GM12878 (cell line): ENCODE measurements around the gene NUP37. TPM values are rescaled to one million over a fixed set of nuclear protein-coding genes. Genes with fewer than 3 reads are reported as not detected.

ENCODE experiments used
- ATF7 ChIP-seq: fragments of 450-650 bp; IDR thresholded peaks from 2 replicates; pipeline ENCODE4 v1.6.1; 2016; ENCODE audit warnings: low read depth, mild to moderate bottlenecking
- CHD1 ChIP-seq: IDR thresholded peaks from 2 replicates; pipeline ENCODE4 v1.6.1; 2012; ENCODE audit warnings: low read depth, low read length, improper control_type of control experiment
- CREB1 ChIP-seq: IDR thresholded peaks from 2 replicates; pipeline ENCODE4 v1.6.1; 2012; ENCODE audit warnings: low read depth, mild to moderate bottlenecking, inconsistent platforms
- EP300 ChIP-seq, 2 experiments: fragments of 150-350 bp in 1 of 2; IDR thresholded peaks; 2 replicates each; pipeline ENCODE4 v1.6.1; 2011 to 2012; ENCODE audit warnings: low read depth in 2 of 2, low read length in 2 of 2, borderline replicate concordance in 1 of 2, improper control_type of control experiment in 1 of 2, inconsistent platforms in 1 of 2; ENCODE audit not compliant: control insufficient read depth in 1 of 2
- FOXM1 ChIP-seq: IDR thresholded peaks from 2 replicates; pipeline ENCODE4 v1.6.1; 2012; ENCODE audit warnings: low read depth, mild to moderate bottlenecking, inconsistent platforms, low read length, moderate library complexity
- GATAD2B ChIP-seq: fragments of 450-650 bp; conservative IDR thresholded peaks from 2 replicates; pipeline ENCODE4 v1.6.1; 2017; ENCODE audit warnings: low read depth, mild to moderate bottlenecking, moderate library complexity
- HDAC6 ChIP-seq: fragments of 200-600 bp; sonication (generic); IDR thresholded peaks from one replicate; pipeline ENCODE4 v1.8.0; 2017; ENCODE audit warnings: antibody characterized with exemption; ENCODE audit not compliant: unreplicated experiment
- HDGF ChIP-seq: fragments of 450-650 bp; IDR thresholded peaks from 2 replicates; pipeline ENCODE4 v1.6.1; 2016; ENCODE audit warnings: antibody characterized with exemption
- JUND ChIP-seq: IDR thresholded peaks from 2 replicates; pipeline ENCODE4 v1.6.1; 2012; ENCODE audit warnings: low read depth, mild to moderate bottlenecking, low read length, improper control_type of control experiment, moderate library complexity
- MTA3 ChIP-seq: IDR thresholded peaks from 2 replicates; pipeline ENCODE4 v1.6.1; 2012; ENCODE audit warnings: low read length, inconsistent platforms, borderline replicate concordance
- MYB ChIP-seq: fragments of 150-350 bp; IDR thresholded peaks from 2 replicates; pipeline ENCODE4 v1.6.1; 2014; ENCODE audit warnings: mild to moderate bottlenecking, low read depth, low read length, borderline replicate concordance
- NFIC ChIP-seq: IDR thresholded peaks from 2 replicates; pipeline ENCODE4 v1.6.1; 2012; ENCODE audit warnings: low read depth, mild to moderate bottlenecking, inconsistent platforms, low read length, moderate library complexity
- NR2F1 ChIP-seq: fragments of 450-650 bp; conservative IDR thresholded peaks from 2 replicates; pipeline ENCODE4 v1.6.1; 2017; ENCODE audit warnings: mild to moderate bottlenecking
- POLR2AphosphoS5 ChIP-seq: IDR thresholded peaks from 2 replicates; pipeline ENCODE4 v1.6.1; 2011; ENCODE audit warnings: mild to moderate bottlenecking, low read length, inconsistent platforms
- SIX5 ChIP-seq: IDR thresholded peaks from 2 replicates; pipeline ENCODE4 v1.6.1; 2011; ENCODE audit warnings: mild to moderate bottlenecking, low read depth, low read length, moderate library complexity; ENCODE audit not compliant: severe bottlenecking
- SP1 ChIP-seq: IDR thresholded peaks from one replicate; pipeline ENCODE4 v1.6.1; 2011; ENCODE audit warnings: low read depth, low read length
- ZBED1 ChIP-seq: IDR thresholded peaks from 2 replicates; pipeline ENCODE4 v1.6.1; 2016; ENCODE audit warnings: borderline replicate concordance
- ZNF622 ChIP-seq: fragments of 450-650 bp; IDR thresholded peaks from 2 replicates; pipeline ENCODE4 v1.6.1; 2017; ENCODE audit warnings: mild to moderate bottlenecking, inconsistent platforms
- polyA plus RNA-seq, 11 experiments: library from polyadenylated mRNA; depleted of rRNA in 4 of 11; unstranded in 6 of 11; stranded (reverse) in 5 of 11; fragments of >200 nt; fragmentation: Nextera tagmentation in 4 of 11; fragmentation: Illumina TruSeq in 1 of 11; extraction: Ambion mirVana in 4 of 11; extraction: Trizol in 1 of 11; gene quantifications; 1 replicate in 1 of 11; 2 replicates in 10 of 11; pipeline versions ENCODE4 v1.2.1 to v1.2.3, GENCODE V29; 2011 to 2016; ENCODE audit warnings: inconsistent platforms in 2 of 11, missing spikeins in 2 of 11, low read depth in 1 of 11
- total RNA-seq, 4 experiments: library from RNA; depleted of rRNA in 3 of 4; stranded (reverse); fragments of >200 nt in 3 of 4; fragmentation: Illumina TruSeq in 1 of 4; extraction: Trizol in 1 of 4; gene quantifications; 2 replicates each; pipeline versions ENCODE4 v1.2.1 to v1.2.3, GENCODE V29; 2013 to 2021
- TF ChIP-seq, protein P1 (sequence below): IDR thresholded peaks from 2 replicates; pipeline ENCODE4 v1.6.1; 2012; ENCODE audit warnings: mild to moderate bottlenecking, low read depth, low read length
- TF ChIP-seq, protein P2 (sequence below): IDR thresholded peaks from 2 replicates; pipeline ENCODE4 v1.6.1; 2012; ENCODE audit warnings: improper control_type of control experiment, low read depth, low read length; ENCODE audit not compliant: insufficient replicate concordance
- TF ChIP-seq, protein P3 (sequence below): IDR thresholded peaks from 2 replicates; pipeline ENCODE4 v1.6.1; 2012; ENCODE audit warnings: low read length, inconsistent platforms
- TF ChIP-seq, protein P4 (sequence below): fragments of 450-650 bp; IDR thresholded peaks from 2 replicates; pipeline ENCODE4 v1.6.1; 2014; ENCODE audit warnings: mild to moderate bottlenecking

NUP37 gene
- total and polyA plus RNA-seq, 10 of the 15 experiments (the other 5 are each of a cell fraction or from before 2014, with no cell fraction given), result 51.8 to 250 (median 99.6) TPM

DNA sequence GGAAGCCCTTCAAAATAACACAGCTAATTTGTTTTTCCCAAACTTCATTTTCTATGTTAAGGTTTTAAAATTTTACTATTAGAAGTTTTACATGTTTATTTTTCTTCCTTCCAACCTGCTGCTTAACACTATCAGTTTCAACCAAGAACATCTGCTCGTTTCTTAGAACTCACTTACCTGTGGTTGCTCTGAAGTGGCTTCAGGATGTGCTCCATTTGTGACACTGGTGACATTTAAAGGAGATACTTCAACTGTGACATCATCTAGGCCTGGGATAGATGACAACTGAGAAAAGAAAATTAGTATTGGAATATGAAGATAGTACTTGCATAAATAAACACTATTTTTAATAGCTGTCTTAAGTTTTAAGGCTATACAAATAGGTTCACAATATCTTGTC, 76.0 kb downstream of the NUP37 start (continued):
- TF ChIP-seq JUND (no peak), HDGF (no peak), SP1 (no peak), CREB1 (peak; percentile 76), MYB (no peak), ZBED1 (no peak), CHD1 (no peak), ZNF622 (no peak), ATF7 (peak; percentile 68), FOXM1 (no peak), NR2F1 (0 out of 2 replicates have a peak, but pooled peaks have one; percentile 31), EP300 (IDR thresholded peaks at IDR 0.05; ENCODE audit: borderline replicate concordance in 1 of 2, control insufficient read depth in 1 of 2, low read depth in 2 of 2, low read length in 2 of 2) (peak in 1 of 2 experiments; percentile 59; a peak in 2 of 4 replicates), POLR2AphosphoS5 (no peak), SIX5 (no peak), HDAC6 (no peak), MTA3 (no peak), NFIC (peak; percentile 40; the same call in 1 of the 2 replicates), GATAD2B (no peak)
- TF ChIP-seq, protein P1, sequence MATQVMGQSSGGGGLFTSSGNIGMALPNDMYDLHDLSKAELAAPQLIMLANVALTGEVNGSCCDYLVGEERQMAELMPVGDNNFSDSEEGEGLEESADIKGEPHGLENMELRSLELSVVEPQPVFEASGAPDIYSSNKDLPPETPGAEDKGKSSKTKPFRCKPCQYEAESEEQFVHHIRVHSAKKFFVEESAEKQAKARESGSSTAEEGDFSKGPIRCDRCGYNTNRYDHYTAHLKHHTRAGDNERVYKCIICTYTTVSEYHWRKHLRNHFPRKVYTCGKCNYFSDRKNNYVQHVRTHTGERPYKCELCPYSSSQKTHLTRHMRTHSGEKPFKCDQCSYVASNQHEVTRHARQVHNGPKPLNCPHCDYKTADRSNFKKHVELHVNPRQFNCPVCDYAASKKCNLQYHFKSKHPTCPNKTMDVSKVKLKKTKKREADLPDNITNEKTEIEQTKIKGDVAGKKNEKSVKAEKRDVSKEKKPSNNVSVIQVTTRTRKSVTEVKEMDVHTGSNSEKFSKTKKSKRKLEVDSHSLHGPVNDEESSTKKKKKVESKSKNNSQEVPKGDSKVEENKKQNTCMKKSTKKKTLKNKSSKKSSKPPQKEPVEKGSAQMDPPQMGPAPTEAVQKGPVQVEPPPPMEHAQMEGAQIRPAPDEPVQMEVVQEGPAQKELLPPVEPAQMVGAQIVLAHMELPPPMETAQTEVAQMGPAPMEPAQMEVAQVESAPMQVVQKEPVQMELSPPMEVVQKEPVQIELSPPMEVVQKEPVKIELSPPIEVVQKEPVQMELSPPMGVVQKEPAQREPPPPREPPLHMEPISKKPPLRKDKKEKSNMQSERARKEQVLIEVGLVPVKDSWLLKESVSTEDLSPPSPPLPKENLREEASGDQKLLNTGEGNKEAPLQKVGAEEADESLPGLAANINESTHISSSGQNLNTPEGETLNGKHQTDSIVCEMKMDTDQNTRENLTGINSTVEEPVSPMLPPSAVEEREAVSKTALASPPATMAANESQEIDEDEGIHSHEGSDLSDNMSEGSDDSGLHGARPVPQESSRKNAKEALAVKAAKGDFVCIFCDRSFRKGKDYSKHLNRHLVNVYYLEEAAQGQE, result no peak
- TF ChIP-seq, protein P2, sequence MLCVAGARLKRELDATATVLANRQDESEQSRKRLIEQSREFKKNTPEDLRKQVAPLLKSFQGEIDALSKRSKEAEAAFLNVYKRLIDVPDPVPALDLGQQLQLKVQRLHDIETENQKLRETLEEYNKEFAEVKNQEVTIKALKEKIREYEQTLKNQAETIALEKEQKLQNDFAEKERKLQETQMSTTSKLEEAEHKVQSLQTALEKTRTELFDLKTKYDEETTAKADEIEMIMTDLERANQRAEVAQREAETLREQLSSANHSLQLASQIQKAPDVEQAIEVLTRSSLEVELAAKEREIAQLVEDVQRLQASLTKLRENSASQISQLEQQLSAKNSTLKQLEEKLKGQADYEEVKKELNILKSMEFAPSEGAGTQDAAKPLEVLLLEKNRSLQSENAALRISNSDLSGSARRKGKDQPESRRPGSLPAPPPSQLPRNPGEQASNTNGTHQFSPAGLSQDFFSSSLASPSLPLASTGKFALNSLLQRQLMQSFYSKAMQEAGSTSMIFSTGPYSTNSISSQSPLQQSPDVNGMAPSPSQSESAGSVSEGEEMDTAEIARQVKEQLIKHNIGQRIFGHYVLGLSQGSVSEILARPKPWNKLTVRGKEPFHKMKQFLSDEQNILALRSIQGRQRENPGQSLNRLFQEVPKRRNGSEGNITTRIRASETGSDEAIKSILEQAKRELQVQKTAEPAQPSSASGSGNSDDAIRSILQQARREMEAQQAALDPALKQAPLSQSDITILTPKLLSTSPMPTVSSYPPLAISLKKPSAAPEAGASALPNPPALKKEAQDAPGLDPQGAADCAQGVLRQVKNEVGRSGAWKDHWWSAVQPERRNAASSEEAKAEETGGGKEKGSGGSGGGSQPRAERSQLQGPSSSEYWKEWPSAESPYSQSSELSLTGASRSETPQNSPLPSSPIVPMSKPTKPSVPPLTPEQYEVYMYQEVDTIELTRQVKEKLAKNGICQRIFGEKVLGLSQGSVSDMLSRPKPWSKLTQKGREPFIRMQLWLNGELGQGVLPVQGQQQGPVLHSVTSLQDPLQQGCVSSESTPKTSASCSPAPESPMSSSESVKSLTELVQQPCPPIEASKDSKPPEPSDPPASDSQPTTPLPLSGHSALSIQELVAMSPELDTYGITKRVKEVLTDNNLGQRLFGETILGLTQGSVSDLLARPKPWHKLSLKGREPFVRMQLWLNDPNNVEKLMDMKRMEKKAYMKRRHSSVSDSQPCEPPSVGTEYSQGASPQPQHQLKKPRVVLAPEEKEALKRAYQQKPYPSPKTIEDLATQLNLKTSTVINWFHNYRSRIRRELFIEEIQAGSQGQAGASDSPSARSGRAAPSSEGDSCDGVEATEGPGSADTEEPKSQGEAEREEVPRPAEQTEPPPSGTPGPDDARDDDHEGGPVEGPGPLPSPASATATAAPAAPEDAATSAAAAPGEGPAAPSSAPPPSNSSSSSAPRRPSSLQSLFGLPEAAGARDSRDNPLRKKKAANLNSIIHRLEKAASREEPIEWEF, result peak; percentile 14
- TF ChIP-seq, protein P3, sequence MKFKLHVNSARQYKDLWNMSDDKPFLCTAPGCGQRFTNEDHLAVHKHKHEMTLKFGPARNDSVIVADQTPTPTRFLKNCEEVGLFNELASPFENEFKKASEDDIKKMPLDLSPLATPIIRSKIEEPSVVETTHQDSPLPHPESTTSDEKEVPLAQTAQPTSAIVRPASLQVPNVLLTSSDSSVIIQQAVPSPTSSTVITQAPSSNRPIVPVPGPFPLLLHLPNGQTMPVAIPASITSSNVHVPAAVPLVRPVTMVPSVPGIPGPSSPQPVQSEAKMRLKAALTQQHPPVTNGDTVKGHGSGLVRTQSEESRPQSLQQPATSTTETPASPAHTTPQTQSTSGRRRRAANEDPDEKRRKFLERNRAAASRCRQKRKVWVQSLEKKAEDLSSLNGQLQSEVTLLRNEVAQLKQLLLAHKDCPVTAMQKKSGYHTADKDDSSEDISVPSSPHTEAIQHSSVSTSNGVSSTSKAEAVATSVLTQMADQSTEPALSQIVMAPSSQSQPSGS, result peak; percentile 67
- TF ChIP-seq, protein P4, sequence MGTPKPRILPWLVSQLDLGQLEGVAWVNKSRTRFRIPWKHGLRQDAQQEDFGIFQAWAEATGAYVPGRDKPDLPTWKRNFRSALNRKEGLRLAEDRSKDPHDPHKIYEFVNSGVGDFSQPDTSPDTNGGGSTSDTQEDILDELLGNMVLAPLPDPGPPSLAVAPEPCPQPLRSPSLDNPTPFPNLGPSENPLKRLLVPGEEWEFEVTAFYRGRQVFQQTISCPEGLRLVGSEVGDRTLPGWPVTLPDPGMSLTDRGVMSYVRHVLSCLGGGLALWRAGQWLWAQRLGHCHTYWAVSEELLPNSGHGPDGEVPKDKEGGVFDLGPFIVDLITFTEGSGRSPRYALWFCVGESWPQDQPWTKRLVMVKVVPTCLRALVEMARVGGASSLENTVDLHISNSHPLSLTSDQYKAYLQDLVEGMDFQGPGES, result no peak
